T-helper 22 cell (primary cell): Measurements from ENCODE around the gene PYDC1.
A peak's percentile ranks its signal among the peaks of the same experiment; 100 is the strongest.
"Not testable (repeated sequence)": the region's sequence is repeated elsewhere in the genome, so short reads cannot be mapped to it uniquely, and the experiment has no call there.

Experiments
- DNase-seq: peaks from one replicate; pipeline ENCODE4 v3.0.0-alpha.2; 2020; ENCODE audit warnings: low read depth

The PYDC1 gene

GRCh38 chr16:31195861-31196260 is 21.1 kb downstream of the PYDC1 start:
- DNase-seq: not testable (repeated sequence)

- DNase-seq: no peak
These were observed 22.0 kb downstream of the PYDC1 start for GRCh38 chr16:31194898-31195297.

GRCh38 chr16:31193874-31194273 is 23.1 kb downstream of the PYDC1 start:
- DNase-seq: no peak

- no peak for DNase-seq
These were observed 23.9 kb downstream of the PYDC1 start for GRCh38 chr16:31192856-31193642.

GRCh38 chr16:31191697-31192428 is 25.1 kb downstream of the PYDC1 start:
- DNase-seq: no peak

- no peak for DNase-seq
These were observed 26.0 kb downstream of the PYDC1 start for GRCh38 chr16:31190818-31191444.

GRCh38 chr16:31190061-31190460 is 26.9 kb downstream of the PYDC1 start:
- DNase-seq: no peak

- DNase-seq: no peak
These were observed 27.5 kb downstream of the PYDC1 start for GRCh38 chr16:31189412-31189778.

- no peak for DNase-seq
These were observed 28.2 kb downstream of the PYDC1 start for GRCh38 chr16:31188450-31189411.

- DNase-seq: no peak
These were observed 29.1 kb downstream of the PYDC1 start for GRCh38 chr16:31187808-31188189.

GRCh38 chr16:31186930-31187807 is 29.8 kb downstream of the PYDC1 start:
- DNase-seq: no peak

GRCh38 chr16:31186176-31186575 is 30.8 kb downstream of the PYDC1 start:
- DNase-seq: no peak

- no peak for DNase-seq
These were observed 31.6 kb downstream of the PYDC1 start for GRCh38 chr16:31185339-31185738.

GRCh38 chr16:31184888-31185287 is 32.0 kb downstream of the PYDC1 start:
- DNase-seq: no peak

GRCh38 chr16:31183432-31184428 is 33.2 kb downstream of the PYDC1 start:
- DNase-seq: no peak

- no peak for DNase-seq
These were observed 34.5 kb downstream of the PYDC1 start for GRCh38 chr16:31182391-31182790.

GRCh38 chr16:31181102-31181830 is 35.7 kb downstream of the PYDC1 start:
- DNase-seq: no peak

GRCh38 chr16:31179747-31180459 is 37.0 kb downstream of the PYDC1 start, which contains the start of gene FUS:
FUS (plus strand) TSS chr16:31180139; CDS start chr16:31180215, 76 bp downstream.
- DNase-seq: peak; percentile 81
